Mucosa of rectum (tissue), 2 donors: ENCODE results near the gene CYP27A1.
"Not testable (repeated sequence)": the region's sequence is repeated elsewhere in the genome, so short reads cannot be mapped to it uniquely, and the experiment has no call there.

Source experiments
- H3K27ac ChIP-seq, 2 donors: one replicate each; pipeline ENCODE4 v1.7.0; 2013; ENCODE audit warnings: inconsistent platforms in 2 of 2, low read depth in 2 of 2, low read length in 2 of 2
- H3K27me3 ChIP-seq, 2 donors: one replicate each; pipeline ENCODE4 v1.7.0; 2013; ENCODE audit warnings: low read length in 2 of 2; ENCODE audit not compliant: control insufficient read depth in 2 of 2, insufficient read depth in 2 of 2
- H3K36me3 ChIP-seq, 2 donors: one replicate each; pipeline ENCODE4 v1.7.0; 2013; ENCODE audit warnings: low read length in 2 of 2; ENCODE audit not compliant: control insufficient read depth in 2 of 2, insufficient read depth in 2 of 2
- H3K4me1 ChIP-seq, 2 donors: one replicate each; pipeline ENCODE4 v1.7.0; 2013; ENCODE audit warnings: low read length in 2 of 2, mild to moderate bottlenecking in 1 of 2; ENCODE audit not compliant: control insufficient read depth in 2 of 2, insufficient read depth in 2 of 2
- H3K4me3 ChIP-seq, 2 donors: one replicate each; pipeline ENCODE4 v1.7.0; 2013; ENCODE audit warnings: low read length in 2 of 2
- H3K9ac ChIP-seq, 2 donors: one replicate each; pipeline ENCODE4 v1.7.0; 2013; ENCODE audit warnings: low read length in 2 of 2, low read depth in 1 of 2, mild to moderate bottlenecking in 1 of 2
- H3K9me3 ChIP-seq, 2 donors: one replicate each; pipeline ENCODE4 v1.7.0; 2013; ENCODE audit warnings: low read length in 2 of 2; ENCODE audit not compliant: control insufficient read depth in 2 of 2
- donor health status: healthy.
- donor health status: Normal muscosa, but diverticular disease.

CYP27A1 gene

GRCh38 chr2:218830526-218831306 is 48.8 kb downstream of the CYP27A1 start:
- peaks cover 6 to 13% of the 10 kb centered on the region in 2 donors for H3K27me3 ChIP-seq
- H3K4me3 ChIP-seq: no peak overlapping the region
- H3K4me1 ChIP-seq: no peaks in the 10 kb centered on the region
- H3K36me3 ChIP-seq: no peaks in the 10 kb centered on the region
- H3K9me3 ChIP-seq: no peaks in the 10 kb centered on the region
- H3K27ac ChIP-seq: no peak overlapping the region
- no peak overlapping the region for H3K9ac ChIP-seq

GRCh38 chr2:218831378-218831990 is 49.5 kb downstream of the CYP27A1 start, which contains the start of gene PRKAG3:
PRKAG3 (minus strand) TSS chr2:218831803.
- H3K9me3 ChIP-seq: no peaks in the 10 kb centered on the region
- H3K4me3 ChIP-seq: no peak within 1 kb of the TSS
- H3K27ac ChIP-seq: no peak within 1 kb of the TSS
- no peaks in the 10 kb centered on the region for H3K36me3 ChIP-seq
- H3K27me3 ChIP-seq: peaks cover 6 to 13% of the 10 kb centered on the region in 2 donors
- H3K9ac ChIP-seq: no peak within 1 kb of the TSS
- no peaks in the 10 kb centered on the region for H3K4me1 ChIP-seq

- no peak overlapping the region for H3K9ac ChIP-seq
- no peaks in the 10 kb centered on the region for H3K36me3 ChIP-seq
- peaks cover 6 to 13% of the 10 kb centered on the region in 2 donors for H3K27me3 ChIP-seq
- no peaks in the 10 kb centered on the region for H3K4me1 ChIP-seq
- no peak overlapping the region for H3K27ac ChIP-seq
- H3K4me3 ChIP-seq: no peak overlapping the region
- H3K9me3 ChIP-seq: no peaks in the 10 kb centered on the region
Measured at GRCh38 chr2:218832081-218832480, 50.1 kb downstream of the CYP27A1 start.

- H3K4me1 ChIP-seq: no peaks in the 10 kb centered on the region
- H3K27ac ChIP-seq: no peak overlapping the region
Measured at GRCh38 chr2:218832520-218832919, 50.6 kb downstream of the CYP27A1 start.

GRCh38 chr2:218833023-218833609 is 51.2 kb downstream of the CYP27A1 start:
- Histone ChIP-seq H3K27ac (no peak overlapping the region), H3K9ac (no peak overlapping the region), H3K4me1 (no peaks in the 10 kb centered on the region), H3K27me3 (peaks cover 6 to 13% of the 10 kb centered on the region in 2 donors), H3K9me3 (no peaks in the 10 kb centered on the region), H3K36me3 (no peaks in the 10 kb centered on the region), H3K4me3 (no peak overlapping the region)

More at GRCh38 chr2:218832520-218832919, 50.6 kb downstream of the CYP27A1 start:
- H3K9ac ChIP-seq: no peak overlapping the region
- no peaks in the 10 kb centered on the region for H3K36me3 ChIP-seq
- peaks cover 6 to 13% of the 10 kb centered on the region in 2 donors for H3K27me3 ChIP-seq
- H3K9me3 ChIP-seq: no peaks in the 10 kb centered on the region
- no peak overlapping the region for H3K4me3 ChIP-seq

- H3K4me1 ChIP-seq: no peaks in the 10 kb centered on the region
- H3K9me3 ChIP-seq: no peaks in the 10 kb centered on the region
- no peak overlapping the region for H3K4me3 ChIP-seq
- no peaks in the 10 kb centered on the region for H3K36me3 ChIP-seq
- H3K27me3 ChIP-seq: peaks cover 10 to 20% of the 10 kb centered on the region in 2 donors
- H3K27ac ChIP-seq: no peak overlapping the region
- no peak overlapping the region for H3K9ac ChIP-seq
Measured at GRCh38 chr2:218834685-218835084, 52.7 kb downstream of the CYP27A1 start.

DNA sequence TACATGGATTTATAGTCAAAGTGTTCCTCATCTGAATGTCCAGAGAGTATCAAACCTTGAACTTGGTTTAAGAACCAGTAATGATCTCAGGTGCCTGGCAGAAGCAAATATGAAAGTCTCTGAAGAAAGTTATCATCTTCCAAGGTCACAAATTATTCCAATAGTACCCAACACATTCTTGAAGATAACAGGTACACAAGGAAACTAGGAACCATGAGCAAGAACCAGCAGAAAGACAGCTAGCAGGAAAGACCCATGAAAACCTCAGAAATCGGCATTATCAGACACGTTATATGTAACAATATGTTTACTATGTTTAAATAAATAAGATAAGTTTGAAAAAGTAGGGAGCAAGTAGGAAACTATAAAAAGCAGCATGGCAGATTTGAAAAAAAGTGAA is 55.5 kb downstream of the CYP27A1 start:
- no peak overlapping the region for H3K9ac ChIP-seq
- no peaks in the 10 kb centered on the region for H3K4me1 ChIP-seq
- H3K27ac ChIP-seq: no peak overlapping the region
- H3K36me3 ChIP-seq: no peaks in the 10 kb centered on the region
- no peak overlapping the region for H3K4me3 ChIP-seq
- H3K27me3 ChIP-seq: peaks cover 7 to 19% of the 10 kb centered on the region in 2 donors
- H3K9me3 ChIP-seq: no peaks in the 10 kb centered on the region

- H3K4me1 ChIP-seq: no peaks in the 10 kb centered on the region
- no peaks in the 10 kb centered on the region for H3K36me3 ChIP-seq
- no peak overlapping the region for H3K27ac ChIP-seq
- H3K27me3 ChIP-seq: peaks cover 3 to 12% of the 10 kb centered on the region in 2 donors
- no peak overlapping the region for H3K4me3 ChIP-seq
- no peak overlapping the region for H3K9ac ChIP-seq
- H3K9me3 ChIP-seq: no peaks in the 10 kb centered on the region
Measured at GRCh38 chr2:218839430-218839829, 57.5 kb downstream of the CYP27A1 start.

GRCh38 chr2:218839888-218840287 is 57.9 kb downstream of the CYP27A1 start:
- H3K27ac ChIP-seq: no peak overlapping the region
- no peaks in the 10 kb centered on the region for H3K4me1 ChIP-seq
- H3K4me3 ChIP-seq: no peak overlapping the region
- no peak overlapping the region for H3K9ac ChIP-seq
- peaks cover 3 to 12% of the 10 kb centered on the region in 2 donors for H3K27me3 ChIP-seq
- H3K9me3 ChIP-seq: no peaks in the 10 kb centered on the region
- no peaks in the 10 kb centered on the region for H3K36me3 ChIP-seq

- not testable (repeated sequence) for H3K9ac ChIP-seq, H3K36me3 ChIP-seq, H3K9me3 ChIP-seq, H3K27ac ChIP-seq, H3K27me3 ChIP-seq, H3K4me1 ChIP-seq, H3K4me3 ChIP-seq
Measured at GRCh38 chr2:218844334-218844733, 62.4 kb downstream of the CYP27A1 start.
